Kidney (tissue), 14 donors: Measurements from ENCODE around the gene CHIT1. TPM values are rescaled to one million over a fixed set of nuclear protein-coding genes. Genes with fewer than 3 reads are reported as not detected.

ENCODE experiments used
- DNase-seq, 5 donors: peaks; one replicate each; pipeline ENCODE4 v3.0.0-alpha.2; 2013 to 2020
- FAIRE-seq: peaks from 2 replicates; lab custom pipeline; 2012; peaks lifted over from hg19 to GRCh38; lab: Jason Lieb, UNC
- H3K27ac ChIP-seq, 2 donors: one replicate each; pipeline ENCODE4 v1.7.0; 2013; ENCODE audit warnings: low read depth in 2 of 2, low read length in 2 of 2, inconsistent platforms in 1 of 2
- H3K27me3 ChIP-seq: one replicate; pipeline ENCODE4 v1.7.1; 2013; ENCODE audit warnings: low read length, inconsistent platforms; ENCODE audit not compliant: control insufficient read depth, insufficient read depth
- H3K36me3 ChIP-seq, 3 donors: one replicate each; pipeline versions ENCODE4 v1.7.0 to v1.7.1; 2013; ENCODE audit warnings: low read length in 3 of 3, control low read depth in 1 of 3, inconsistent platforms in 1 of 3; ENCODE audit not compliant: insufficient read depth in 3 of 3, control insufficient read depth in 2 of 3
- H3K4me1 ChIP-seq, 3 donors: one replicate each; pipeline versions ENCODE4 v1.7.0 to v1.7.1; 2013; ENCODE audit warnings: low read length in 3 of 3, inconsistent platforms in 1 of 3, low read depth in 1 of 3; ENCODE audit not compliant: control insufficient read depth in 2 of 3, insufficient read depth in 2 of 3
- H3K4me3 ChIP-seq, 3 donors: one replicate each; pipeline versions ENCODE4 v1.7.0 to v1.8.1; 2013; ENCODE audit warnings: low read length in 3 of 3, control low read depth in 1 of 3, inconsistent platforms in 1 of 3
- H3K9ac ChIP-seq, 3 donors: one replicate each; pipeline versions ENCODE4 v1.7.0 to v1.7.1; 2013; ENCODE audit warnings: low read length in 3 of 3, control low read depth in 1 of 3, inconsistent platforms in 1 of 3
- H3K9me3 ChIP-seq, 3 donors: one replicate each; pipeline versions ENCODE4 v1.7.0 to v1.7.1; 2013; ENCODE audit warnings: low read length in 3 of 3, control low read depth in 1 of 3, inconsistent platforms in 1 of 3; ENCODE audit not compliant: control insufficient read depth in 2 of 3, insufficient read depth in 1 of 3
- intact Hi-C: fragments of 100-400 bp; cut with DNase I; formaldehyde crosslinking; loops from one replicate; pipeline ENCODE4 v1.11.1; 2022
- polyA plus RNA-seq: library from polyadenylated mRNA; stranded (reverse); fragments of 350-450 nt; fragmentation: Illumina TruSeq; extraction: RNeasy Lipid Tissue Mini Kit (QIAGEN cat#74804); gene quantifications from one replicate; pipeline ENCODE4 v1.2.3, GENCODE V29; 2014; ENCODE audit warnings: low read depth, low replicate concordance; ENCODE audit not compliant: insufficient read depth
- total RNA-seq: library from RNA; stranded (reverse); fragmentation: NEBNext Ultra II Directional; extraction: Animal tissue kit (Norgen Biotek cat#: 25700); gene quantifications from one replicate; pipeline ENCODE4 v1.2.1, GENCODE V29; 2021
- TF ChIP-seq, protein P1 (sequence below): IDR thresholded peaks from 3 replicates; pipeline ENCODE4 v1.5.1; 2012; ENCODE audit warnings: mild to moderate bottlenecking, moderate library complexity, borderline replicate concordance; ENCODE audit not compliant: insufficient read depth; ENCODE audit errors: extremely low read depth
- donor health status: control.
- donor health status: control.
- donor health status: control.
- donor health status: control.
- donor health status: control.
- donor health status: DM: yes; HTN: yes; CAD: no.
- donor health status: Normal renal cell carcinoma (clear cell type).

CHIT1 gene
- total and polyA plus RNA-seq, 2 donors from 2014 or later, result 1.1 TPM; not detected in 1

DNA sequence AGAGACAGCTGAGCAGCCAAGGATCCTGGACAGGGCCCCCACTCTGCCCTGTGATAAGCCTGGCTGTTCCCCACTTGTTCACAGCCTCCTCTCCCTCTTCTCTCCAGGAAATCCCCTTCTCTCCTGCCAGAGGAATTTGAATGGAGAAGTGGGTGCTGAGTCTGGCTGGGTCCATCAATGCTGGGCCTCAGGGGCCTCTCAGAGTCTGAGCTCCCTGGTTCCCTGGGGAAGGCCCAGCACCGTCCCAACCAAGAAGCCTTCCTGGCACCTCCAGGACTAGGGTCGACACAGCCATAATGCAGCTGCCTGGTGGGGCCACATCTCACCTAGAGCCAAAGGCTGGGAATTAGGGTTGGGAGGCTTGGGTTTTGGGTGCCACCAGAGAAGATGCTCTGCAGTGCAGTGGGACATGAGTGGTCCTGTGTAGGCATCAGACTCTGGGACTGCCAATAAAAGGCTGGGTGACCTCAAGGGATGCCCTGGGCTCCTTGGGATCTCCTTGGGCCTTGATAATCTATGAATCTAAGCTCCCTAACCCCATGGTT lies 56.4 kb downstream of the CHIT1 start:
- DNase-seq, result peak in 1 of 5 donors; percentile 41
- FAIRE-seq, result no peak
- Histone ChIP-seq H3K27me3 (no peaks in the 10 kb centered on the region), H3K27ac (no peak overlapping the region), H3K36me3 (no peaks in the 10 kb centered on the region), H3K9me3 (no peaks in the 10 kb centered on the region), H3K4me3 (no peak overlapping the region), H3K9ac (no peak overlapping the region), H3K4me1 (peaks cover 2 to 15% (median 4%) of the 10 kb centered on the region in 3 donors)
- TF ChIP-seq, protein P1, sequence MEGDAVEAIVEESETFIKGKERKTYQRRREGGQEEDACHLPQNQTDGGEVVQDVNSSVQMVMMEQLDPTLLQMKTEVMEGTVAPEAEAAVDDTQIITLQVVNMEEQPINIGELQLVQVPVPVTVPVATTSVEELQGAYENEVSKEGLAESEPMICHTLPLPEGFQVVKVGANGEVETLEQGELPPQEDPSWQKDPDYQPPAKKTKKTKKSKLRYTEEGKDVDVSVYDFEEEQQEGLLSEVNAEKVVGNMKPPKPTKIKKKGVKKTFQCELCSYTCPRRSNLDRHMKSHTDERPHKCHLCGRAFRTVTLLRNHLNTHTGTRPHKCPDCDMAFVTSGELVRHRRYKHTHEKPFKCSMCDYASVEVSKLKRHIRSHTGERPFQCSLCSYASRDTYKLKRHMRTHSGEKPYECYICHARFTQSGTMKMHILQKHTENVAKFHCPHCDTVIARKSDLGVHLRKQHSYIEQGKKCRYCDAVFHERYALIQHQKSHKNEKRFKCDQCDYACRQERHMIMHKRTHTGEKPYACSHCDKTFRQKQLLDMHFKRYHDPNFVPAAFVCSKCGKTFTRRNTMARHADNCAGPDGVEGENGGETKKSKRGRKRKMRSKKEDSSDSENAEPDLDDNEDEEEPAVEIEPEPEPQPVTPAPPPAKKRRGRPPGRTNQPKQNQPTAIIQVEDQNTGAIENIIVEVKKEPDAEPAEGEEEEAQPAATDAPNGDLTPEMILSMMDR, result no peak
- intact Hi-C loops, result no loop called here

DNA sequence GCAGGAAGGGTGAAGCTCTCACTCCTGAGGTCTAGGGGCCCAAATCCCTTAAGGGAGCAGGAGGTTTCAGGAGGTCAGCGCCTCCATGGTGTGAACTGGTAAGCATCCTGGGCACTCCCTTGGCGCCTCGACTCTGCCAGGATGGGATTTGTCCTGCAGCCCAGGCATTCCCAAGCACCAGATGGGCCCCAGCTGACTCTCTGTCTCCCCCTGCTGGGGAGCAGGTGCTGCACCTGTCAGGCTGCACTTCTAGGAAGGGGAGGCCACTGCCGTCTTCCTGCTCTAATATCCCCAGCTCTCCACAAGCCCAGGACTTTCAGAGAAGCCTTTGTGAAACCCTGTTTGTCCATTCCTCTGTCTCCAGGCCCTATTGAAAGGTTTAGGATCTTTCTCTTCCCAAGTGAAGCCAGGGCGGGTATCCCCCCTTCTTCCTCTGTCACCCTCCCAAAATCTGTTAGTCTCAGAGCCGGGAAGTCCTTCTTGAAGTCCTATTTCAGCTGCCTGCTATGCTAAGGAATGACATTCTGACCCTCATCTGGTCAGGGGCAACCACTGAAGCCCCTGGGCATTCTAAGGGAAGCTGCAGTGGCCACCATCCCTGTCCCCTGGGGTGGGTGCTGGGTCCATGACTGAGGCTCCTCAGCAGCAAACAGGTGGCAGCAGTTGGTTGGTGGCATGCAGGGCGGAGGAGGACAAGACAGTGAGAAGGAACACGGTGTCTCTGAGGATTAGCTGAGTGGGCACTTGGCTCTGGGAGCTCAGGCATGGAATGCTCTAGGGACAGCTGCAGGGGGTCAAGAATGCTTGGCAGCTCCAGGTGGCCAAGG lies 57.1 kb downstream of the CHIT1 start:
- Histone ChIP-seq H3K4me3 (no peak overlapping the region), H3K4me1 (peaks cover 2 to 12% (median 4%) of the 10 kb centered on the region in 3 donors), H3K27ac (no peak overlapping the region), H3K9me3 (no peaks in the 10 kb centered on the region), H3K36me3 (no peaks in the 10 kb centered on the region), H3K9ac (no peak overlapping the region), H3K27me3 (no peaks in the 10 kb centered on the region)
- DNase-seq (peak in 3 of 5 donors; percentile 56 to 79 (median 60)), FAIRE-seq (no peak)
- TF ChIP-seq, protein P1, result peak; percentile 81
- intact Hi-C loops, result no loop called here

DNA sequence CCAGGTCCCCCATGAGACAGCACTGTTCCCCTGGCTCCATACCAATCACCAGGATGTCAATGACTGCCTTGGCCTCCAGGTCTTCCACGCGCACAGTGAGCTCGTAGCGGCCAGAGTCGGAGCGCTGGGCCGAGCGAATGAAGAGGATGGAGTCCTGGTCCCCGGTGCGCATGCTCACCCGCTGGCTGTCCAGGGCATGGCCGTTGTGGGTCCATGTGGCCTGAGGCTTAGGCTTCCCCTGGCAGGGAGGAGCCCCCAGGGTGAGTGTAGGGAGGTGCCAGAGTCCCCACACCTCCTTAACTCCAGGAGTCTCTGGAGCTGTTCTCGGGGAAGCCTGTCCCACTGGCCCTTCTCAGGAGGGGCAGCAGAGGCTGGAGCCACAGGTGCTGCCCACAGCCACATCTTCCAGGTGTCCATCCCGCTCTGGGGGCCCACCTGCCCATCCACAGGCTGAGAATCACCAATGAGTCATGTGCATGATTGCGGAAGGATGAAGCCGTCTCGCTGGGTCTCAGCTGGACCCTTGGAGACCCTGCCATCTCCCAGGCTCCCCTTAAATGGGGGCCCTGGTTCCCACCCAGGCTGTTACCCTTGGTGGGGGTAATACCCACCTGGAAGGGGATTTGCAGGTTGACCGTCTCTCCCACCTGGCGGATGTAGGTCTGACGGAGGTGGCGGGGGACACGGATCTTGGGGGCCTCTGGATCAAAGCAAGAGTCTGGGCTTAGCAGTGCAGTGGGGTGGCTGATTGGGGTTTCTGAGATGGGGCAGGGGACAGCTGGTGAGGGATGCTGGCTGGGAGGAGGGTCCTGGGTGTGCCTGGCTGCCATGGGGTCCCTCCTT lies 57.9 kb downstream of the CHIT1 start:
- DNase-seq (peak in 1 of 5 donors; percentile 76), FAIRE-seq (no peak)
- Histone ChIP-seq H3K27me3 (no peaks in the 10 kb centered on the region), H3K4me3 (no peak overlapping the region), H3K9ac (no peak overlapping the region), H3K27ac (no peak overlapping the region), H3K36me3 (no peaks in the 10 kb centered on the region), H3K4me1 (peaks cover 0 to 10% (median under 1%) of the 10 kb centered on the region in 3 donors), H3K9me3 (no peaks in the 10 kb centered on the region)
- intact Hi-C loops, result no loop called here
- TF ChIP-seq, protein P1, result no peak
